ENCODE results near the gene MYO9A.

Gene MYO9A

DNA sequence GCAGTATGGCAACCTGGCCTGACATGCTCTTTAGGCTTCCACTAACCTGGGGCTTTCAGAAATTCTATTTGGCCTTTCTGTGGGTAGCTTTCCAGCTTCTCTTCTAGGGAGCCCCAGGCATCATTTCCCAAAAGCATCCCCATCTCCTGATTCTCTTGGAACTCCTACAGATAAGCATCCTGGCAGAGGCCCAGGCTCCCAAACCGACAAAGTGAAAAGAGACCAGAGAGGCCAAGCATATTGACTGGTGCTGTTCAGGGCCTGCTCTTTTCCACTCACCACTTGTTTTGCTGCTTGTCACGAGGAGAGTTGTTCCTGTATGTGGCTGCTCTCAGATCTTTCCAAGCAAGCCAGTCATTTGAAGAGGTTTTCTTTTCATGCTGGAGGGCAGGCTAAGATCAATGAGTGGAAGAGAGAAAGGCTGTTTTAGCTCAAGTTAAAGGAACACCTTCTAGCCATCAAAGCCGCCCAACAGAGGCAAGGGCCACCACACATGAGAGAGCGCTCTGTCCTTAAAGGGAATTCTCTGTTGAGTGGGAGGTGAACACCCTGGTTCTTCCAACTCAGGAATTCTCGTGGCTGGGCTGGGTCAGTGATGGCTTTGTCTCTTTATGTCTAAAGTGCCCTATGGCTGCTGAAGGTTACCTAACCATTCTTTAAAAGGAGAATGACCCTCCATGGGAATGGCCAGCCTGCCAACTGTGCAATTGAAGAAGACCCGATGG lies 338.7 kb downstream of the MYO9A start:
- DNase-seq: no peak

DNA sequence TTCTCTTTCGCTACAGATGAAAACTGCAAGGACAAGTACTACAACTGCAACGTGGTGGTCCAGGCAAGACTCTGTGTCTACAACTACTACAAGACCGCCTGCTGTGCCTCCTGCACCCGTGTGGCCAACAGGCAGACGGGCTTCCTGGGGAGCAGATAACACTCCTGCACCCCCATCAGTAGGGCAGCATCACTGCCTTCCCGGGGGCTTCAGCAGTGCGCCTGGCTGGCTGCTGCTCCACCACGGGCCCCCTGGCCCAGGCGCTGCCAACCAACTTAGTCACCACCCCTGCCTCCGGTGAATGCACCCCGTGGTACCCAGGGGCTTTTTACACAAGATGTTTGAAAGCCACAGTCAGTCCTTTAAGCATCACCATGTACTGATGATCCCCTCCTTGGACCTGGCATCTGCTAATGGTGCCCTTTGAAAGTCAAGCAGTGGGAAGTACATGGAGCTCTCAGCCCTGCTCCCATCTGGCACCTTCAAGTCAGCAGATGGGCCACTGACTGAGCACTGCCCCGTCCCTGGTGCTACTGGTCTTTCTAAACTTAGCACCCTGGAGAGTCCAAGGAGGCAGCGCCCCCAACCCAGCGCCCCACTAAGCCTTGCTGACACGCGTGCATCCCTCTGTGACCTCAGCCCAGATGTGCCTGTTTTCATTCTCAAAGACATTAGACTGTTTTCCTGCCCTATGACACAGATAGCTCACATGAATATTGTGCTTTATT lies 340.6 kb downstream of the MYO9A start:
- no peak for DNase-seq

DNA sequence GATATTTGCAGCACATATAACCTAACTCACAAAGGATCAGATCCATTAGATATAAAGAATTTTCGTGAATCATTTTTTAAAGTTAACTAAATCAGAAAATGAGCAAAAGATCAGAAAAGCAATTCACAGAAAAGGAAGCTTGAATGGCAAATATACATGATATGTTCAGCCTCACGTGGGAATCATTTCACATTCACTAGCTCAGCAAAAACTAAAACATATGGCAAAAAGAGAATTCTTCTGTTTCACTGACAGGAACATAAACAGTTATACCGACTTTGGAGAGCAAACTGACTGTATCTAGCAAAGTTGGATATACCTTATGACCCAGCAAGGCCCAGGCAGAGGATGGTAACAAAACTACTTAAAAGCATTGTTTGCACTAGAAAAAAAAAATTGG lies 341.6 kb downstream of the MYO9A start:
- no peak for DNase-seq

DNA sequence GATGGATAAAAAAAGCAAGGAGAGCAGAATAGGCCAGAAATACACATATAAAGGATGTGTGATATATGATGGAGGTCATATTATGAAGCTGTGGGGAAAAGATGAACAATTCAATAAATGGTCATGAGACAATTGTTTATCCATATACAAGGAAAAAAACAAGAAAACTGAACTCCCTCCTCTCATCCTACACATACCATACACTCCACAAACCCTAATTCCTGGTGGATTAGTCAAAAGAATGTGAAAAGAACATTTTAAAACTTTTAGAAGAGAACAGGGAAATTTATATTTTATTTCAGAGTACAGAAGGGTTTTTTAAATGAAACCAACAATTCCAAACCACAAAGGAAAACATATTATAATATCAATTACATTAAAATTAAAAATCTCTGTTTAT lies 342.1 kb downstream of the MYO9A start:
- no peak for DNase-seq

DNA sequence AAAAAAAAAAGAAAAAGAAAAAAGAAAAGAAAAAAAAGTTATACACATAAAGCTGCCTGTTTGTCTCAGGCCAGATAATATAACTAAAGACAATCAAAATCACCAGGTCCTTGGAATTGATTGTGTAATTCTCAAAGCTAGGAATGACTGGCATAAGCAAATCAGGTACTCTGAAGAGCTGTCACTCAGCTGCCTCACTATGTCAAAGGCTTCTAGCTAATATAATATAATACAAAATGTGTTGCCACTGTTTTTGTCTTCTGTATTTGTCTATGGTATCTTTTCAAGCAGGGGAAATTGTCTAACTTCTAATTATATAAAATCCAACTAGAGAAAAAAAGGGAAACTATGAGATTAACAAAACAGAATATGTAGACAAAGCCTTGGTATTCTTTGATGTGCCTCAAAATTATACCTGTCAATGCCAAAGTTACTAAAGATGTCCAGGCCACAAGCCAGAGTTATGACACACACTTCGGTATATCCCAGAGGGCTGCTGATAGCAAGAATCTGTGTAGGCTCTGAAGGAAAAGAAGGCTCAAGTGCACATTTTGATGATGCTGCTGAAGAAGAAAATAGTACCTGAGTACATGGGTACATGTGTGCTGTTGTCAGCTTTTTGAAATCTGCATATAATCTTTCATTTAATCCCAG lies 344.6 kb downstream of the MYO9A start:
- no peak for DNase-seq
